Spleen (tissue), 7 donors: ENCODE measurements around the gene DEFB114.

ENCODE experiments used
- CTCF ChIP-seq, 11 experiments: fragments of 200-600 bp in 7 of 11; fragments of 450-650 bp in 4 of 11; sonication (generic) in 4 of 11; IDR thresholded peaks in 8 of 11; conservative IDR thresholded peaks in 3 of 11; 1 replicate in 7 of 11; 2 replicates in 4 of 11; pipeline versions ENCODE4 v1.4.0 to v1.8.0; 2016 to 2021; ENCODE audit warnings: antibody characterized with exemption in 11 of 11, inconsistent platforms in 4 of 11, mild to moderate bottlenecking in 1 of 11
- POLR2A ChIP-seq, 3 donors: fragments of 450-650 bp; IDR thresholded peaks; one replicate each; pipeline ENCODE4 v1.5.1; 2017; ENCODE audit warnings: antibody characterized with exemption in 3 of 3, mild to moderate bottlenecking in 1 of 3
- POLR2AphosphoS5 ChIP-seq, 3 donors: sonication (generic); formaldehyde crosslinking; IDR thresholded peaks; one replicate each; pipeline ENCODE4 v1.5.1; 2017; ENCODE audit warnings: antibody characterized with exemption in 3 of 3
- donor health status: DM: no; HTN: no; CAD: no; lungs with moderate emphysema.
- donor health status: DM: no; HTN: no; CAD: no.
- donor health status: DM: no; HTN: no; CAD: no.

- TF ChIP-seq POLR2A (IDR thresholded peaks at IDR 0.05) (no peak), POLR2AphosphoS5 (IDR thresholded peaks at IDR 0.05) (no peak), CTCF (IDR thresholded peaks at IDR 0.05 in 8 of 11, conservative IDR thresholded peaks at IDR 0.05 in 3 of 11) (no peak)
Measured at GRCh38 chr6:49986551-49986950, 22.6 kb upstream of the DEFB114 start.
